Dendritic cell treated with granulocyte-macrophage colony-stimulating factor and Interleukin-4, amounts not matched to agents 40 ng/mL and 50 ng/mL, for 4 days (primary cell): ENCODE data around the gene KANTR.
A peak's percentile ranks its signal among the peaks of the same experiment; 100 is the strongest.

Experiments
- H3K27ac Mint-ChIP-seq: one replicate; pipeline ENCODE4 v1.8.0; 2022; ENCODE audit warnings: mild to moderate bottlenecking, mixed read lengths
- H3K27me3 Mint-ChIP-seq: one replicate; pipeline ENCODE4 v1.8.0; 2022; ENCODE audit warnings: mild to moderate bottlenecking, mixed read lengths
- H3K36me3 Mint-ChIP-seq: one replicate; pipeline ENCODE4 v1.8.0; 2022; ENCODE audit warnings: low read depth, mixed read lengths
- H3K4me1 Mint-ChIP-seq: one replicate; pipeline ENCODE4 v1.8.0; 2022; ENCODE audit warnings: low read depth, mixed read lengths
- H3K4me3 Mint-ChIP-seq: one replicate; pipeline ENCODE4 v1.8.0; 2022; ENCODE audit warnings: mild to moderate bottlenecking, moderate library complexity, mixed read lengths
- H3K9me3 Mint-ChIP-seq: one replicate; pipeline ENCODE4 v1.8.0; 2022; ENCODE audit warnings: mixed read lengths
- intact Hi-C: fragments of 100-400 bp; cut with micrococcal nuclease; formaldehyde crosslinking; loops from one replicate; pipeline ENCODE4 v1.15.0; 2022

Gene KANTR

GRCh38 chrX:53087388-53087831 is 6.5 kb upstream of the KANTR start:
- H3K4me3 Mint-ChIP-seq, result no peak overlapping the region
- intact Hi-C loops, result no loop called here

GRCh38 chrX:53088136-53088974 is 5.6 kb upstream of the KANTR start:
- Mint-ChIP-seq H3K27me3 (peaks cover 15% of the 10 kb centered on the region), H3K4me1 (peaks cover 23% of the 10 kb centered on the region), H3K36me3 (peaks cover 24% of the 10 kb centered on the region), H3K27ac (peak overlapping the region; percentile 47), H3K4me3 (peak overlapping the region; percentile 71), H3K9me3 (no peaks in the 10 kb centered on the region)
- intact Hi-C loops, result loop anchor here (2.0 kb wide), 1 partner anchor 18 kb away; no protein-coding TSS in a partner anchor

More at GRCh38 chrX:53087388-53087831, 6.5 kb upstream of the KANTR start:
- H3K27me3 Mint-ChIP-seq, result peaks cover 22% of the 10 kb centered on the region
- no peaks in the 10 kb centered on the region for H3K9me3 Mint-ChIP-seq
- peaks cover 32% of the 10 kb centered on the region for H3K4me1 Mint-ChIP-seq
- H3K36me3 Mint-ChIP-seq, result peaks cover 24% of the 10 kb centered on the region
- H3K27ac Mint-ChIP-seq, result no peak overlapping the region

DNA sequence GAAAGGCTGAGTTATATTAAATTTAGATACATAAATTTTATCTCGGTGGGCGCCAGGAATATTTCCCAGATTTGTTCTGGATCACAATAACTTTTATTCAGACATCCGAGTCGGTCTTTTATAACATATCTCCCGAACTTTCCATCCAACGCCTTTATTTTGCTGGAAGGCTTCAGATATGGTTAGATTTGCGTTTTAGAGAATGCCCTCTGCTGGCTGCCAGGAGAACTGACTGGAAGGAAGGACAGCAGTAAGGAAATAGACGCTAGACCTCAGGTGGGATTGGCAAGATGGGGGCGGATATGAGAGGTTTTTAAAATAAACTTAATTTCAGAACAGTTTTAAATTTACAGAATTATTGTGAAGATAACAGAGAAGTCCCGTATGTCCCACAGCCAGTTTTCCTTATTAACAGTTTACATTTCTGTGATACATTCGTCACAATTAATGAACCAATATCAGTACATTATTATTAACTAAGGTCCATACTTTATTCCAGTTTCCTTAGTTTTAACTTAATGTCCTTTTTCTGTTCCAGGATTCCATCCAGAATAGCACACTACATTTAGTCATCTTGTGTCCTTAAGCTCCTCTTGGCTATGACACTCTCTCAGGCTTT is 4.6 kb upstream of the KANTR start:
- Mint-ChIP-seq H3K4me3 (no peak overlapping the region), H3K27ac (peak overlapping the region; percentile 47), H3K9me3 (no peaks in the 10 kb centered on the region), H3K4me1 (peaks cover 19% of the 10 kb centered on the region), H3K36me3 (peaks cover 29% of the 10 kb centered on the region), H3K27me3 (peaks cover 11% of the 10 kb centered on the region)
- intact Hi-C loops, result loop anchor here (2.0 kb wide), 1 partner anchor 19 kb away; no protein-coding TSS in a partner anchor

- intact Hi-C loops, result loop anchor here (2.0 kb wide), 1 partner anchor 19 kb away; no protein-coding TSS in a partner anchor
- Mint-ChIP-seq H3K27me3 (peaks cover 11% of the 10 kb centered on the region), H3K9me3 (no peaks in the 10 kb centered on the region), H3K36me3 (peaks cover 23% of the 10 kb centered on the region), H3K4me1 (peaks cover 23% of the 10 kb centered on the region), H3K27ac (no peak overlapping the region), H3K4me3 (no peak overlapping the region)
Measured at GRCh38 chrX:53089925-53090324, 4.0 kb upstream of the KANTR start.

GRCh38 chrX:53091354-53091753 is 2.6 kb upstream of the KANTR start:
- Mint-ChIP-seq H3K36me3 (peaks cover 9% of the 10 kb centered on the region), H3K27ac (no peak overlapping the region), H3K27me3 (peaks cover 11% of the 10 kb centered on the region), H3K9me3 (no peaks in the 10 kb centered on the region), H3K4me1 (peaks cover 27% of the 10 kb centered on the region), H3K4me3 (no peak overlapping the region)
- intact Hi-C loops, result no loop called here

- intact Hi-C loops, result loop anchor here (1.0 kb wide), 1 partner anchor 11 kb away; the partner anchor contains the start of gene TSPYL2
- Mint-ChIP-seq H3K4me1 (peaks cover 17% of the 10 kb centered on the region), H3K36me3 (peaks cover 6% of the 10 kb centered on the region), H3K27ac (peak overlapping the region; percentile 94), H3K4me3 (peak overlapping the region; percentile 91), H3K27me3 (peaks cover 7% of the 10 kb centered on the region), H3K9me3 (no peaks in the 10 kb centered on the region)
Measured at GRCh38 chrX:53093177-53093655, 726 bp upstream of the KANTR start.

DNA sequence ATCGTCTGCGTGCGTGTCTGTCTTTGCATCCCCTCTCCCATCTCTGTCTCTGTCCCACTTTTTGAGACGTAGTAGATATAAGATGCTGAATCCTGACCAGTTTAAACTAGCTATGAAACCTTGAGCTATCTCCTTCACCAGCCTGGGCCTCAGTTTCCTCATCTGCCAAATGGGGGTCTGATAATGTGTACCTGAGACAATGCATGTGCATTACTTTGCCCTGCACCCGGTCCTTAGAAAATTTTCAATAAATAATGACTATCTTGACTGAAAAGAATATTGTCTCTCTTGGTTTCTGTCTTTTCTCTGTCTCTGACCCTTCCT is 602 bp downstream of the KANTR start:
- Mint-ChIP-seq H3K9me3 (no peaks in the 10 kb centered on the region), H3K36me3 (peaks cover 18% of the 10 kb centered on the region), H3K4me3 (peak overlapping the region; percentile 91), H3K27me3 (no peaks in the 10 kb centered on the region), H3K27ac (peak overlapping the region; percentile 94), H3K4me1 (peaks cover 8% of the 10 kb centered on the region)
- intact Hi-C loops, result no loop called here

- no peaks in the 10 kb centered on the region for H3K27me3 Mint-ChIP-seq
- H3K4me3 Mint-ChIP-seq, result no peak overlapping the region
- intact Hi-C loops, result no loop called here
- peaks cover 8% of the 10 kb centered on the region for H3K4me1 Mint-ChIP-seq
- no peak overlapping the region for H3K27ac Mint-ChIP-seq
- H3K9me3 Mint-ChIP-seq, result no peaks in the 10 kb centered on the region
- H3K36me3 Mint-ChIP-seq, result peaks cover 28% of the 10 kb centered on the region
Measured at GRCh38 chrX:53095796-53096195, 1.9 kb downstream of the KANTR start.

- Mint-ChIP-seq H3K4me1 (peaks cover 8% of the 10 kb centered on the region), H3K27ac (no peak overlapping the region), H3K4me3 (no peak overlapping the region), H3K27me3 (no peaks in the 10 kb centered on the region), H3K36me3 (peaks cover 18% of the 10 kb centered on the region), H3K9me3 (no peaks in the 10 kb centered on the region)
- intact Hi-C loops, result no loop called here
Measured at GRCh38 chrX:53114864-53115549, 21.1 kb downstream of the KANTR start.

- peaks cover 8% of the 10 kb centered on the region for H3K4me1 Mint-ChIP-seq
- H3K36me3 Mint-ChIP-seq, result peaks cover 18% of the 10 kb centered on the region
- H3K27ac Mint-ChIP-seq, result peak overlapping the region; percentile 33
- intact Hi-C loops, result no loop called here
- H3K4me3 Mint-ChIP-seq, result no peak overlapping the region
- H3K27me3 Mint-ChIP-seq, result no peaks in the 10 kb centered on the region
- no peaks in the 10 kb centered on the region for H3K9me3 Mint-ChIP-seq
Measured at GRCh38 chrX:53115550-53115874, 21.6 kb downstream of the KANTR start.

GRCh38 chrX:53116101-53116500 is 22.2 kb downstream of the KANTR start:
- Mint-ChIP-seq H3K4me3 (no peak overlapping the region), H3K27ac (peak overlapping the region; percentile 33), H3K36me3 (peaks cover 18% of the 10 kb centered on the region), H3K4me1 (peaks cover 8% of the 10 kb centered on the region), H3K9me3 (no peaks in the 10 kb centered on the region), H3K27me3 (no peaks in the 10 kb centered on the region)
- intact Hi-C loops, result no loop called here

- Mint-ChIP-seq H3K27me3 (no peaks in the 10 kb centered on the region), H3K36me3 (peaks cover 8% of the 10 kb centered on the region)
Measured at GRCh38 chrX:53122013-53122412, 28.1 kb downstream of the KANTR start.

DNA sequence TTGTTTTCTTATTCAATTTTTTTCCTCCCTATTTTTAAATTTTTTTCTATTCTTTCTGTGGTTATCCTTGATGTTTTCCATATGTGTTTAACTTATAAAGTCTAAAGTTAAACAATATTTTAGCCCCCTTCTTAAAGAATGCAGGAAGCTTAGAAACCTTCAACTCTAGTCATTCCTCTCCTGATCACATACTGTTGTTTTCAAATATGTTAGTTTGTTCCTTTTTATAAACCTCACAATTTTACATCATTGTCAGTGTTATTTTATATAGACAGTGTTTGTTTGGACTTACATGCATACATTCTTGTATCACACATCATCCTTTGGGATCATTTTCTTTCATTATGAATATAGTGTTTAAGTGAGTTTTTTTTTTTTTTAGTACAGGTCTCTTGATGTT is 31.6 kb downstream of the KANTR start:
- H3K36me3 Mint-ChIP-seq, result peaks cover 8% of the 10 kb centered on the region

More at GRCh38 chrX:53122013-53122412, 28.1 kb downstream of the KANTR start:
- H3K4me3 Mint-ChIP-seq, result no peak overlapping the region
- H3K27ac Mint-ChIP-seq, result no peak overlapping the region
- H3K4me1 Mint-ChIP-seq, result no peaks in the 10 kb centered on the region
- no peaks in the 10 kb centered on the region for H3K9me3 Mint-ChIP-seq
- intact Hi-C loops, result no loop called here

GRCh38 chrX:53126377-53126776 is 32.4 kb downstream of the KANTR start:
- intact Hi-C loops, result no loop called here
- no peak overlapping the region for H3K4me3 Mint-ChIP-seq
- no peak overlapping the region for H3K27ac Mint-ChIP-seq
- no peaks in the 10 kb centered on the region for H3K9me3 Mint-ChIP-seq
- no peaks in the 10 kb centered on the region for H3K4me1 Mint-ChIP-seq
- peaks cover 14% of the 10 kb centered on the region for H3K36me3 Mint-ChIP-seq
- no peaks in the 10 kb centered on the region for H3K27me3 Mint-ChIP-seq

More for the DNA sequence above, 31.6 kb downstream of the KANTR start:
- H3K4me1 Mint-ChIP-seq, result no peaks in the 10 kb centered on the region
- no peak overlapping the region for H3K27ac Mint-ChIP-seq
- no peaks in the 10 kb centered on the region for H3K9me3 Mint-ChIP-seq
- H3K27me3 Mint-ChIP-seq, result no peaks in the 10 kb centered on the region
- no peak overlapping the region for H3K4me3 Mint-ChIP-seq
- intact Hi-C loops, result no loop called here
